Ishikawa (cell line): ENCODE measurements around the gene FAM184B.

ENCODE experiments used
- CEBPB ChIP-seq: IDR thresholded peaks from 2 replicates; pipeline ENCODE4 v1.6.1; 2012
- CREB1 ChIP-seq: IDR thresholded peaks from 2 replicates; pipeline ENCODE4 v1.6.1; 2012; ENCODE audit warnings: low read depth
- EGR1 ChIP-seq: IDR thresholded peaks from 2 replicates; pipeline ENCODE4 v1.6.1; 2012
- EP300 ChIP-seq: IDR thresholded peaks from 2 replicates; pipeline ENCODE4 v1.6.1; 2012; ENCODE audit warnings: borderline replicate concordance
- FOXM1 ChIP-seq: IDR thresholded peaks from 2 replicates; pipeline ENCODE4 v1.6.1; 2012; ENCODE audit warnings: low read depth, borderline replicate concordance
- MAX ChIP-seq: IDR thresholded peaks from 2 replicates; pipeline ENCODE4 v1.6.1; 2012
- RAD21 ChIP-seq: IDR thresholded peaks from 2 replicates; pipeline ENCODE4 v1.6.1; 2012; ENCODE audit warnings: low read depth
- TCF12 ChIP-seq: IDR thresholded peaks from 2 replicates; pipeline ENCODE4 v1.6.1; 2012; ENCODE audit warnings: low read depth
- TEAD4 ChIP-seq: IDR thresholded peaks from 2 replicates; pipeline ENCODE4 v1.6.1; 2012
- ZBTB7A ChIP-seq: IDR thresholded peaks from 2 replicates; pipeline ENCODE4 v1.6.1; 2012; ENCODE audit warnings: low read depth
- TF ChIP-seq, protein P1 (sequence below): IDR thresholded peaks from 2 replicates; pipeline ENCODE4 v1.6.1; 2012; ENCODE audit warnings: low read depth, mild to moderate bottlenecking

DNA sequence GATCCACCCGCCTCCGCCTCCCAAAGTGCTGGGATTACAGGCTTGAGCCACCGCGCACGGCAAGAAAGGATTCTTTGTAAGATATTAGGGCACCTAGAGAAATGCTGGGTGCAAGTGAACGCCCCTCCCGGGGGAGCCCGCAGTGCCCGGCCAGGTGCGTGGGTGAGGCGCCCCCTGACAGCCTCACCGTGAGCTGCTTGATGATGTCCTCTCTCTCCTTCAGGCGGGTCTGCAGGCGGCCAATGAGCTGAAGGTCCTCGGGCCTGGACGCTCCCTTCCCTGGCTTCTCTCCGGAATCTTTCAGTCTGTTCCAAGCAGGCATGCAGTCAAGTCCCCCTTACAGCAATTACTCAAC, 145.1 kb downstream of the FAM184B start:
- no peak for TF ChIP-seq TEAD4
- TF ChIP-seq EGR1: no peak
- no peak for TF ChIP-seq EP300
- TF ChIP-seq, protein P1, sequence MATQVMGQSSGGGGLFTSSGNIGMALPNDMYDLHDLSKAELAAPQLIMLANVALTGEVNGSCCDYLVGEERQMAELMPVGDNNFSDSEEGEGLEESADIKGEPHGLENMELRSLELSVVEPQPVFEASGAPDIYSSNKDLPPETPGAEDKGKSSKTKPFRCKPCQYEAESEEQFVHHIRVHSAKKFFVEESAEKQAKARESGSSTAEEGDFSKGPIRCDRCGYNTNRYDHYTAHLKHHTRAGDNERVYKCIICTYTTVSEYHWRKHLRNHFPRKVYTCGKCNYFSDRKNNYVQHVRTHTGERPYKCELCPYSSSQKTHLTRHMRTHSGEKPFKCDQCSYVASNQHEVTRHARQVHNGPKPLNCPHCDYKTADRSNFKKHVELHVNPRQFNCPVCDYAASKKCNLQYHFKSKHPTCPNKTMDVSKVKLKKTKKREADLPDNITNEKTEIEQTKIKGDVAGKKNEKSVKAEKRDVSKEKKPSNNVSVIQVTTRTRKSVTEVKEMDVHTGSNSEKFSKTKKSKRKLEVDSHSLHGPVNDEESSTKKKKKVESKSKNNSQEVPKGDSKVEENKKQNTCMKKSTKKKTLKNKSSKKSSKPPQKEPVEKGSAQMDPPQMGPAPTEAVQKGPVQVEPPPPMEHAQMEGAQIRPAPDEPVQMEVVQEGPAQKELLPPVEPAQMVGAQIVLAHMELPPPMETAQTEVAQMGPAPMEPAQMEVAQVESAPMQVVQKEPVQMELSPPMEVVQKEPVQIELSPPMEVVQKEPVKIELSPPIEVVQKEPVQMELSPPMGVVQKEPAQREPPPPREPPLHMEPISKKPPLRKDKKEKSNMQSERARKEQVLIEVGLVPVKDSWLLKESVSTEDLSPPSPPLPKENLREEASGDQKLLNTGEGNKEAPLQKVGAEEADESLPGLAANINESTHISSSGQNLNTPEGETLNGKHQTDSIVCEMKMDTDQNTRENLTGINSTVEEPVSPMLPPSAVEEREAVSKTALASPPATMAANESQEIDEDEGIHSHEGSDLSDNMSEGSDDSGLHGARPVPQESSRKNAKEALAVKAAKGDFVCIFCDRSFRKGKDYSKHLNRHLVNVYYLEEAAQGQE: no peak
- no peak for TF ChIP-seq MAX
- no peak for TF ChIP-seq TCF12
- TF ChIP-seq FOXM1: no peak
- no peak for TF ChIP-seq CEBPB
- no peak for TF ChIP-seq CREB1
- no peak for TF ChIP-seq RAD21
- no peak for TF ChIP-seq ZBTB7A
